CD4-positive, alpha-beta memory T cell (primary cell): ENCODE measurements around the gene ARSJ. TPM values are rescaled to one million over a fixed set of nuclear protein-coding genes. Genes with fewer than 3 reads are reported as not detected.

Experiments used
- CTCF ChIA-PET: fragments of 350-600 bp; sonication (Branson Sonifier 250); formaldehyde crosslinking; loops from one replicate; lab custom pipeline; 2021; ENCODE audit warnings: inconsistent platforms; ENCODE audit not compliant: partially characterized antibody; lab: Charles Lee
- POLR2A ChIA-PET: fragments of 350-600 bp; sonication (Branson Sonifier 250); formaldehyde crosslinking; loops from one replicate; lab custom pipeline; 2021; ENCODE audit not compliant: partially characterized antibody; lab: Charles Lee
- DNase-seq, 5 donors: peaks; one replicate each; pipeline versions ENCODE4 v3.0.0 to v3.0.0-alpha.2; 2020 to 2022; ENCODE audit warnings: mixed read lengths in 1 of 5
- H3K27ac ChIP-seq: one replicate; pipeline ENCODE4 v1.7.0; 2013; ENCODE audit warnings: low read depth, low read length
- H3K27me3 ChIP-seq: 2 replicates; pipeline ENCODE4 v1.7.0; 2013; ENCODE audit warnings: mild to moderate bottlenecking, low read length, moderate library complexity; ENCODE audit not compliant: insufficient read depth
- H3K36me3 ChIP-seq: 2 replicates; pipeline ENCODE4 v1.7.0; 2013; ENCODE audit warnings: mild to moderate bottlenecking, low read length, moderate library complexity; ENCODE audit not compliant: insufficient read depth
- H3K4me1 ChIP-seq: 2 replicates; pipeline ENCODE4 v1.7.0; 2013; ENCODE audit warnings: mild to moderate bottlenecking, low read length, moderate library complexity; ENCODE audit not compliant: insufficient read depth
- H3K4me3 ChIP-seq, 2 donors: one replicate each; pipeline ENCODE4 v1.7.0; 2013; ENCODE audit warnings: low read length in 2 of 2, mild to moderate bottlenecking in 1 of 2
- H3K9me3 ChIP-seq, 2 donors: one replicate each; pipeline ENCODE4 v1.7.0; 2013; ENCODE audit warnings: low read length in 2 of 2, control low read depth in 1 of 2; ENCODE audit not compliant: control insufficient read depth in 1 of 2
- H3K27ac Mint-ChIP-seq, 7 donors: one replicate each; pipeline ENCODE4 v1.8.0; 2020 to 2021; ENCODE audit warnings: mixed read lengths in 7 of 7, mild to moderate bottlenecking in 6 of 7, inconsistent platforms in 3 of 7, moderate library complexity in 3 of 7
- H3K27me3 Mint-ChIP-seq, 2 donors: one replicate each; pipeline ENCODE4 v1.8.0; 2020 to 2021; ENCODE audit warnings: mixed read lengths in 2 of 2
- H3K36me3 Mint-ChIP-seq, 2 donors: one replicate each; pipeline ENCODE4 v1.8.0; 2020 to 2021; ENCODE audit warnings: mixed read lengths in 2 of 2, inconsistent platforms in 1 of 2, mild to moderate bottlenecking in 1 of 2
- H3K4me1 Mint-ChIP-seq, 4 donors: one replicate each; pipeline ENCODE4 v1.8.0; 2020 to 2021; ENCODE audit warnings: mixed read lengths in 4 of 4, mild to moderate bottlenecking in 1 of 4
- H3K4me3 Mint-ChIP-seq, 8 donors: one replicate each; pipeline ENCODE4 v1.8.0; 2020 to 2021; ENCODE audit warnings: mixed read lengths in 8 of 8, mild to moderate bottlenecking in 7 of 8, moderate library complexity in 6 of 8, inconsistent platforms in 3 of 8
- H3K9me3 Mint-ChIP-seq, 8 donors: one replicate each; pipeline ENCODE4 v1.8.0; 2020 to 2021; ENCODE audit warnings: mixed read lengths in 8 of 8, mild to moderate bottlenecking in 5 of 8, inconsistent platforms in 3 of 8, moderate library complexity in 1 of 8
- intact Hi-C: fragments of 100-400 bp; cut with micrococcal nuclease; formaldehyde crosslinking; loops from one replicate; pipeline ENCODE4 v1.15.1; 2023
- polyA plus RNA-seq, 2 donors: library from polyadenylated mRNA; unstranded; fragments of 300-500 nt; fragmentation: Illumina TruSeq; gene quantifications; one replicate each; pipeline ENCODE4 v1.2.3, GENCODE V29; 2021
- total RNA-seq, 2 experiments: library from RNA; stranded (reverse); gene quantifications; one replicate each; pipeline ENCODE4 v1.2.3, GENCODE V29; 2021

The ARSJ gene
- total and polyA plus RNA-seq, 4 experiments from 2014 or later = 0.15 to 0.17 (median 0.15) TPM; not detected in 1

DNA sequence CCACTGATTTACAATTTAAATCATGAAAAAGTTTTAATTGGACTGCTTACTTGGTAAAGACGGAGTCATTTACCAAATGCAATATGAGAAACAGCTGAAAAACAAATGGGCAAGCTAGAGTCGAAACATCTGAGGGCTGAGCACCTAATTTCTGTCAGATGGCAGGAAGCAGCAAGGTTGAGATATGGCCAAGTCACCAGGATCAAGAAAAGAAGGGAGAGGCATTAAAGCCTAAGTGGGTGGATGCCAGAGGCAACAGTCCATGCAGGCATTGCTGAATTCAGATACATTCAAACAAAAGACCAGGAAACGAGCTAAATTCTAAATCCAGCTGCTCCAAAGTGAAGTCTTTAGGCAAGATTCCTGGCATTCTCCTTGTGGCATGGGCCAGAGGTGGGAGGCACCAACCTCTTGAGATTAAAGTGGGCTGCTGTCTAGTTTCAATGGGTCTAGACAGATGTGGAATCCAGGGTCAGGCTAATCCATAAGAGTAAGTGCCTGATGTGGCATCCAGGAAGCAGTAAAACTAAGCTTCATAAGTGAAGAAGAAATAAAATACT, 8.0 kb upstream of the ARSJ start:
- H3K27ac ChIP-seq = no peak overlapping the region
- intact Hi-C loops = no loop called here
- H3K36me3 ChIP-seq = no peaks in the 10 kb centered on the region
- H3K9me3 ChIP-seq = no peaks in the 10 kb centered on the region
- Mint-ChIP-seq H3K36me3 (peaks cover 0 to 12% of the 10 kb centered on the region in 2 donors), H3K27me3 (peaks cover 0 to 3% of the 10 kb centered on the region in 2 donors), H3K27ac (no peak overlapping the region), H3K4me1 (no peaks in the 10 kb centered on the region), H3K9me3 (peaks cover 0 to 9% (median 5%) of the 10 kb centered on the region in 8 donors), H3K4me3 (no peak overlapping the region)
- no peak for DNase-seq
- no peaks in the 10 kb centered on the region for H3K4me1 ChIP-seq
- no peak overlapping the region for H3K4me3 ChIP-seq
- H3K27me3 ChIP-seq = no peaks in the 10 kb centered on the region
- ChIA-PET POLR2A (no interaction called here), CTCF (no interaction called here)

DNA sequence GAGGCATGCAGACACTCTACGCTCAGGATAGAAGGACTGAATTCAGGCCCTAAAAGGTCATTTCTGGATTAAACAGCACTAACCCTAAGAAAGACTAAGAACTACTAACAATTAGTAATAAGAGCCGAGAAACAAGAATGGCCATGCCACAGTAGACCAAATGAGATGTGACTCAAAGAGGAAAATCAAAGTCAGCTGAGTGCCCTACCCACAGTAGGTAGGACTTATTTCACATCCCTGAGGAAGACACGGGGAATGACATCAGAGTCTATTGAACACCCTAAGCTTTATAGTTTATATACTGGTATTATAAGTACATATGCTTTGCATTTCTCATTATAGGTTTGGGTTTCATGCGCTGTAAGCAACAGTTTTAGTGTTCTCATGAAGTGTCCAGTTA, 2.7 kb upstream of the ARSJ start:
- Histone ChIP-seq H3K4me1 (peaks cover 13% of the 10 kb centered on the region), H3K36me3 (no peaks in the 10 kb centered on the region), H3K27ac (no peak overlapping the region), H3K4me3 (no peak overlapping the region), H3K9me3 (no peaks in the 10 kb centered on the region), H3K27me3 (no peaks in the 10 kb centered on the region)
- H3K9me3 Mint-ChIP-seq = peaks cover 0 to 9% (median 3%) of the 10 kb centered on the region in 8 donors
- no peak for DNase-seq
- H3K4me3 Mint-ChIP-seq = no peak overlapping the region
- H3K27me3 Mint-ChIP-seq = peaks cover 19 to 28% of the 10 kb centered on the region in 2 donors
- CTCF ChIA-PET = no interaction called here
- H3K4me1 Mint-ChIP-seq = peaks cover 11 to 36% (median 19%) of the 10 kb centered on the region in 4 donors
- POLR2A ChIA-PET = no interaction called here
- intact Hi-C loops = no loop called here
- peaks cover 0 to 12% of the 10 kb centered on the region in 2 donors for H3K36me3 Mint-ChIP-seq
- no peak overlapping the region for H3K27ac Mint-ChIP-seq

DNA sequence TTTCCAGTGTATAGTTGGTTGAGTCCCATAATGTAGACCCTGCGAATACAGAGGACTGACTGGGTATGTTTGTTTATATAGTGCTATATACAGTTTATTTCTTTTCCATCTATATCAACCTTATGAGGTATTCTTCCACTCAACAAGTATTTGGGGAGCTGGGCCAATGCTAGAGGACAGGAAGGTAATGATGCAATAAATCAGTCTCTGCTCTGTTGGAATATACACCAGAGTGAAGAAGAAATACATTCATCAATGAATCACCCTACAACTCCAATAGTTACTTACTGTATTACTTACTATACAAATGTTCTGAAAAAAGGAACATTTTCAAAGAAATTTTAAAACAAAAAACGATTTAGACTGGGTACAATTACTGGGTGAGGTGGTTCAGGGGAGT, 2.1 kb upstream of the ARSJ start:
- intact Hi-C loops = no loop called here
- Histone ChIP-seq H3K4me3 (no peak overlapping the region), H3K4me1 (peaks cover 13% of the 10 kb centered on the region), H3K9me3 (no peaks in the 10 kb centered on the region), H3K27ac (no peak overlapping the region), H3K27me3 (no peaks in the 10 kb centered on the region), H3K36me3 (no peaks in the 10 kb centered on the region)
- peaks cover 0 to 12% of the 10 kb centered on the region in 2 donors for H3K36me3 Mint-ChIP-seq
- H3K4me3 Mint-ChIP-seq = no peak overlapping the region
- no peak for DNase-seq
- POLR2A ChIA-PET = no interaction called here
- H3K4me1 Mint-ChIP-seq = peaks cover 11 to 41% (median 21%) of the 10 kb centered on the region in 4 donors
- H3K27me3 Mint-ChIP-seq = peaks cover 21 to 28% of the 10 kb centered on the region in 2 donors
- CTCF ChIA-PET = no interaction called here
- no peak overlapping the region for H3K27ac Mint-ChIP-seq
- peaks cover 0 to 9% (median 3%) of the 10 kb centered on the region in 8 donors for H3K9me3 Mint-ChIP-seq

DNA sequence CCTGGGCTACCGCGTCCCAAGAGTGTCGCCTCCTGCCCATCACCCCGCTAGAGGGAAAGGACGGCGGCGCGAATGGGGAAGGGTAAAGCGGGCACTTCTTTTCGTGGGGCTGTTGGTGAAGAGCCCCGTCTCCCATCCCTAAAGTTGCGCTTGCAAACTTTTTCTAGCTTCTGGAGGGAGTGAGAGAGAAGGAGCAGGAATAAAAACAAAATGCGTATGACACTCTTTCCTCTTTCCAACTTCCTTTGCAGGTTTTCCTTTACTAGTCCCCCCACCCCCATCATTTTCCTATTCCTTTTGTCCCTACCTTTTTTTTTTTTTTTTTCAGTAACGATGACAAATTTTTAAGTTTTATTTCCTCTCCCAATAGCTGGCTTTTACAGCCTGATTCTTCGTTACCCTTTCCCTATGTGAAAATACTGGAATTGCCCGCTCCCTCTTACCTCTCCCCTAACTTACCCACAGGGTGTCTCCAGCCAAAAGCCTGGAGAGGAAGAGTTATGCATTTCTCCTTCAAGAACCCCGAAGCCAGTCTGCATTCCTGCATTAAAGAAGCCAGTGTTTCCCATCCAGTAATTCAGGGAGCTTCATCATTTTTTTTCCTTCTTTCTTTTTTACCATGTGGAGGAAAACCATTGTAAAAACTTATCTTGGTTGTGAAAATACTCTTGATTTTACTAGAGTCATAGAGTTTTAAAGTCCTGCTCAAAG, 613 bp upstream of the ARSJ start:
- ChIA-PET CTCF (interaction anchor here (1.1 kb wide), 2 partner anchors 13 to 15 kb away, joined by 3 read pairs; no protein-coding TSS in a partner anchor), POLR2A (interaction anchor here (0.6 kb wide), 1 partner anchor 220 kb away, joined by 3 read pairs; no protein-coding TSS in a partner anchor)
- Histone ChIP-seq H3K4me1 (peaks cover 13% of the 10 kb centered on the region), H3K4me3 (peak overlapping the region in 1 of 2 donors; percentile 45), H3K36me3 (no peaks in the 10 kb centered on the region), H3K27ac (no peak overlapping the region), H3K9me3 (no peaks in the 10 kb centered on the region), H3K27me3 (no peaks in the 10 kb centered on the region)
- Mint-ChIP-seq H3K9me3 (peaks cover 0 to 9% (median 3%) of the 10 kb centered on the region in 8 donors), H3K27me3 (peaks cover 21 to 25% of the 10 kb centered on the region in 2 donors), H3K36me3 (peaks cover 0 to 8% of the 10 kb centered on the region in 2 donors), H3K4me3 (peak overlapping the region; percentile 82 to 90 (median 85)), H3K27ac (peak overlapping the region in 4 of 7 donors; percentile 47 to 67 (median 58)), H3K4me1 (peaks cover 11 to 41% (median 21%) of the 10 kb centered on the region in 4 donors)
- no peak for DNase-seq
- intact Hi-C loops = no loop called here

DNA sequence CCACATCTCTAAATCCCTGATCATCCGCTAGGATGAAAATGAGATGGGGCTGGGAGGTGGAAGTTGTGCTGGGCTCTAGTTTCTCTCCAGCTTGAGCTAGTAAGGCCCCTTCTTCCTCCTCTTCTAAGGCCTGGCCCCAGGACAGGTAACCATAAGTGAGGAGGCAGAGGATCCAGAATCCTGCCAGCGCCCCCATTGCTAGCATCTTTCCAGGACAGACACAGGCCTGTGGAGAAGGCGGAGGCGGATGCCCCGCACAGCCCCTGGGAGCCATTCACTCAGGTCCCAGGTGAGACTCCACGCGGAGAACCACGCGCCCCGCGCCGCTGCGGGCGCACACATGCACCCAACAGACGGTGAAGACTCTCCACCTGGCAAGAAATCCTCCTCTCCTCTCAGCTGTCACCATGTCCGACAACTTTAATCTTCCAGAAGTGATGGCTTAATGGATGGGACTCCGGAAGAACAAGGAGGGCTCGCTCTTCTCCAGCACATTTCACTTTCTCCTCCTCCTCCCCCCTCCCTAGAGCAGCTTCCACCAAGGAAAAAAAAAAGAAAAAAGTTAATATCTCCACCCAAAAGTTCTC, 793 bp downstream of the ARSJ start:
- ChIA-PET POLR2A (no interaction called here), CTCF (no interaction called here)

DNA sequence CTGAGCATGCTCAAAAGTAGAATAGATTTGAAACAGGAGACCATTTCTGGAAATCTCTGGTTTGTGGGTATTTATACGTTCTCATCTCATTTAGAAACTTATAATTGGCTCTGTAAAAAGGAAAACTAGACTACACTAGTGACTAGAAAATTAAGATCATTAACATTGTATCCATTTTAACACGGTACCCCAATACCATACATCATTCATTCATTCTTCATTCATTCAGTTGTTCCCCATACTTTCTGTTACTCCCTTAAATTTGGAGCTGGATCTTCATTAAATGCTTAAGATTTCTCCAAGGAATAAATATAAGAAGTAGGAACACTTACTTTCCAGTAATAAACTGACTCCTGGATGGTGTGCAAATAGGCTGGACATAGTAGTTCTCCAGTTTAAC, 1.3 kb downstream of the ARSJ start:
- no peak overlapping the region for H3K27ac ChIP-seq
- Mint-ChIP-seq H3K27me3 (peaks cover 21 to 29% of the 10 kb centered on the region in 2 donors), H3K27ac (no peak overlapping the region), H3K36me3 (peaks cover 0 to 3% of the 10 kb centered on the region in 2 donors), H3K4me3 (peak overlapping the region in 5 of 8 donors; percentile 23 to 90 (median 84)), H3K4me1 (peaks cover 11 to 41% (median 21%) of the 10 kb centered on the region in 4 donors), H3K9me3 (peaks cover 0 to 16% (median 10%) of the 10 kb centered on the region in 8 donors)
- ChIA-PET CTCF (no interaction called here), POLR2A (no interaction called here)
- H3K4me1 ChIP-seq = peaks cover 13% of the 10 kb centered on the region
- no peak overlapping the region for H3K4me3 ChIP-seq
- H3K27me3 ChIP-seq = no peaks in the 10 kb centered on the region
- H3K9me3 ChIP-seq = no peaks in the 10 kb centered on the region
- no peaks in the 10 kb centered on the region for H3K36me3 ChIP-seq
- intact Hi-C loops = no loop called here
- DNase-seq = no peak

More for the DNA sequence above, 793 bp downstream of the ARSJ start:
- Mint-ChIP-seq H3K36me3 (peaks cover 0 to 3% of the 10 kb centered on the region in 2 donors), H3K27me3 (peaks cover 21 to 29% of the 10 kb centered on the region in 2 donors), H3K27ac (peak overlapping the region in 1 of 7 donors; percentile 47), H3K4me3 (peak overlapping the region; percentile 82 to 90 (median 85)), H3K4me1 (peaks cover 11 to 41% (median 21%) of the 10 kb centered on the region in 4 donors), H3K9me3 (peaks cover 0 to 17% (median 10%) of the 10 kb centered on the region in 8 donors)
- Histone ChIP-seq H3K27me3 (no peaks in the 10 kb centered on the region), H3K4me1 (peaks cover 13% of the 10 kb centered on the region), H3K9me3 (no peaks in the 10 kb centered on the region), H3K27ac (no peak overlapping the region), H3K36me3 (no peaks in the 10 kb centered on the region), H3K4me3 (no peak overlapping the region)
- no peak for DNase-seq
- intact Hi-C loops = no loop called here

DNA sequence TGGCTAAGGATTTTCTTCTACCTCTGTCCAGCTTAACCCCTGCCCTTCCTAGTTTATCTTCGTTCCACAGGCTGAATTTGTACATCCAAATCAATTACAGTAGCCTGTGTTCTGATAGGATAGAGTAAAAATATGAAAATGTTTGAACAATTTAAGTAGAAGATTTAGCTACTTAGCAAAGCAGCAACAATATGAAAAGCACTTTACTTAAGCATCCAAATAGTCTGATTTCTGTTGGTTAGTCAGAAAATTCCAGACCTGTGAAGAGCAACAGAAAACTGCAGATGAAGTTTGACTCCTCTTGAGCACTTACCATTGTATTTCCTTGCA, 2.0 kb downstream of the ARSJ start:
- Histone ChIP-seq H3K4me1 (peaks cover 13% of the 10 kb centered on the region), H3K9me3 (no peaks in the 10 kb centered on the region), H3K4me3 (no peak overlapping the region), H3K36me3 (no peaks in the 10 kb centered on the region), H3K27ac (no peak overlapping the region), H3K27me3 (no peaks in the 10 kb centered on the region)
- DNase-seq = no peak
- H3K9me3 Mint-ChIP-seq = peaks cover 0 to 15% (median 9%) of the 10 kb centered on the region in 8 donors
- peaks cover 0 to 3% of the 10 kb centered on the region in 2 donors for H3K36me3 Mint-ChIP-seq
- peaks cover 11 to 41% (median 21%) of the 10 kb centered on the region in 4 donors for H3K4me1 Mint-ChIP-seq
- H3K27ac Mint-ChIP-seq = no peak overlapping the region
- peak overlapping the region in 1 of 8 donors; percentile 57 for H3K4me3 Mint-ChIP-seq
- intact Hi-C loops = no loop called here
- ChIA-PET CTCF (no interaction called here), POLR2A (no interaction called here)
- H3K27me3 Mint-ChIP-seq = peaks cover 21 to 29% of the 10 kb centered on the region in 2 donors
